Neural progenitor cell (in vitro differentiated cells): ENCODE measurements around the gene SLC7A6.

Source experiments
- CTCF ChIP-seq: fragments of 200-600 bp; sonication (generic); IDR thresholded peaks from 2 replicates; pipeline ENCODE4 v1.5.1; 2017; ENCODE audit warnings: antibody characterized with exemption, mild to moderate bottlenecking
- EZH2 ChIP-seq: fragments of 200-600 bp; sonication (generic); IDR thresholded peaks from 2 replicates; pipeline ENCODE4 v1.6.1; 2017; ENCODE audit warnings: antibody characterized with exemption, mild to moderate bottlenecking, moderate library complexity

DNA sequence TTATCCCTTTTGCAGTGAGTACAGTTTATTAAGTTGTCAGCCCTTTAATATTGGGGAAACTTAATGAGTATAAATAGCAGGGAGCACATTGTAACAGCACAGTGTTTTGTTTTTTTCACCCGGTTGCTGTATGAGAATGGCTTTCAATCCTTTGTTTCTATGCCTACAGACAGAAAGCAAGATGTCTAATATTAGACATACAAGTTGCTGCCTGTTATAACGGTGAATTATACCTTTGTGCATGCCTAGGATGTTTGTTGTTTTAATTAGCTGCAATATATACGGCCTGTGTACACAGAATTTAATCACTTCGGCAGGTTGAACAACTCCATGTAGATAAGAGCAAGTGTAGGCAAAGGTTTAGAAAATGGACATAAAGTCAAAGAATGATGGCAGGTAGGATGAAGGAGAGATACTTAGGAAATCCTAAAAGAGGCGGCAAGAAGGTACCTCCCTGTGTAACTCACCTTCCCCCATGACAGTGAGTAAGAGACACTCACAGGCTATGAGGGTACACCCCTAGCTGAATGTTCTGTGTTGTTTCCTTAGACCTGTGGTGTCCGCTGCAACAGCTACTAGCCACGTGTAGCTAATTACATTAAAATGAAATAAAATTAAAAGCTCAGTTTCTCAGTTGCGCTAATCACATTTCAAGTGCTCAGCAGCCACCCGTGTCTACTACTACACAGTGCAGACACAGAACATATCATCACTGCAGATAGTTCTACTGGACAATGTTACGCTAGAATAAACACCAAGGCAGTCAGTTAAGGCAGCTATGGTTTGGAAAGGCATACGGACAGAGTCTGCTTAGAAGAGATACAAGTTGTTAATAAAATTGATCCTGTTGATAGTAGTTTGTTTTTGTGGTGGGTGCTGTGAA is 35.5 kb downstream of the SLC7A6 start:
- TF ChIP-seq CTCF (no peak), EZH2 (no peak)
